ENCODE results near the gene PBOV1.

The PBOV1 gene

DNA sequence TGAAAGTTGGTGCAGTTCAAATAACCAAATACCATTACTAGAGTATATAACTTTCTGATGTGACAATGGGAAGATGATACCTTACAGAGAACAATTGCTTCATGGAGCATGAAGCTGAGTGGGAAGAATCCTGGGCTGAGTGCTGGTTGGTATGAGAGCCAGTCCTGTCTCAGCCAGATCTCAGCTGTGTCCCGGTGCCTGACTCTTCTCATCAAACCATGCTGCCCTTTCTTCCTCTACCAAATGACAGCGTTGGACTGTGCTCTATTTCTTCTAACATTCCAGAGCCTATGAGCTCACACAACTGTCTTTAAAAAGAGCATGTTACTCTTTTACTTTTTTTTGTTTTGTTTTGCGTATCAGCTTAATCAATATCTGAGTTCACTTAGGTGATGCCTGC lies 27.5 kb upstream of the PBOV1 start:
- no peak for TF ChIP-seq ZBTB7A (IDR thresholded peaks at IDR 0.05; ENCODE audit: low read depth)
- TF ChIP-seq CEBPB (IDR thresholded peaks at IDR 0.05) = no peak
- no peak for TF ChIP-seq NFIC (IDR thresholded peaks at IDR 0.05)
- TF ChIP-seq, protein P1, sequence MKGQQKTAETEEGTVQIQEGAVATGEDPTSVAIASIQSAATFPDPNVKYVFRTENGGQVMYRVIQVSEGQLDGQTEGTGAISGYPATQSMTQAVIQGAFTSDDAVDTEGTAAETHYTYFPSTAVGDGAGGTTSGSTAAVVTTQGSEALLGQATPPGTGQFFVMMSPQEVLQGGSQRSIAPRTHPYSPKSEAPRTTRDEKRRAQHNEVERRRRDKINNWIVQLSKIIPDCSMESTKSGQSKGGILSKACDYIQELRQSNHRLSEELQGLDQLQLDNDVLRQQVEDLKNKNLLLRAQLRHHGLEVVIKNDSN (IDR thresholded peaks at IDR 0.05) = no peak

DNA sequence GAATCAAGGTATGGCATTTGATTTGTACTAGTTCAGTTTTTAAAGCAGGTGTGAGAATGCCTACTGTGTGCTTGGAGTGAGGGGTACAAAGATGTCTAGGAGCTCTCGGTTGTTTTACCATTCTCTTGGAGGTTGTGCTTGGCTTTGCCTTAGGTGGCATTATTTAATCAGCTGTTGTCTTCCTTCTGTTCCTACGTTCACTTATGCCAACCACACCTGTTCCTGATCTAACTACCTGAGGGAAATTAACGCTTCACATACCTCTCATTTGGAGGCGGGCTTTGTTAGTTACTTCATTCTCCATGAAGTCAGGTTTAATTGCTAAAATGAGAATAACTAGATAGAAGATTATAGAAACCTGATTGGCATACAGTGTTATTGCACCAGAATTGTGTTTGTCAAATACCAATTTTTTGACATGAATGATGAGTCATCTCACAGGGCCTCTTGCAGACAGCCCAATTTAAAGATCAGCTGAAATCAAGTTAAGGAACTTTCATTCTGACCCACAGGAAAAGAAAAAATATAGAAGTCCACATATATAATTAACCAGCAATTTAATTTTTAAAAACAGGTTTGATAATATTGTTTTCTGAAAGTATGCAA lies 24.8 kb upstream of the PBOV1 start:
- TF ChIP-seq EGR1 (IDR thresholded peaks at IDR 0.05) (no peak), FOXM1 (IDR thresholded peaks at IDR 0.05; ENCODE audit: borderline replicate concordance, low read depth) (no peak), NFIC (IDR thresholded peaks at IDR 0.05) (no peak), CEBPB (IDR thresholded peaks at IDR 0.05) (no peak), TCF12 (IDR thresholded peaks at IDR 0.05; ENCODE audit: low read depth) (no peak), EP300 (IDR thresholded peaks at IDR 0.05; ENCODE audit: borderline replicate concordance) (no peak), YY1 (IDR thresholded peaks at IDR 0.05; ENCODE audit: low read depth) (no peak), CREB1 (IDR thresholded peaks at IDR 0.05; ENCODE audit: low read depth) (no peak)
- TF ChIP-seq, protein P2, sequence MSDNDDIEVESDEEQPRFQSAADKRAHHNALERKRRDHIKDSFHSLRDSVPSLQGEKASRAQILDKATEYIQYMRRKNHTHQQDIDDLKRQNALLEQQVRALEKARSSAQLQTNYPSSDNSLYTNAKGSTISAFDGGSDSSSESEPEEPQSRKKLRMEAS (IDR thresholded peaks at IDR 0.05) = no peak

DNA sequence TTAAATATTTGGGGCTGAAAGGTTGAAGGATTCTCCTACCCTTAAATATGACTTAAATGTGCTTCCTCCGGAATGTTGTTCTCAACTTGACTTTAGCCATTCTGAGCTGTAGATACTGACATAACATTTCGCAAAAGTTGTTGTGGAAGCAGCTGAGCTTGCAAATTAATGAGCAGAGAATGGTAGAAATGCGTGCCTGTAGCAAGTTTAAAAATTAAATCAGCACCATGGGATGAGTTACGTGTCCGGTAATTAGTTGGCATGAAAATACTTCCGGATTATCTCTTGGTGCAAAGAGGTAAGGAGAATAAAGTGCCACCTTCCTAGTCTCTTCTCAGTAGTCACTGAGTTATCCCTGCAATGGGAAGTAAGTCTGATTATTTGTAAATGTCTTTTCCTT lies 23.6 kb upstream of the PBOV1 start:
- no peak for TF ChIP-seq TCF12 (IDR thresholded peaks at IDR 0.05; ENCODE audit: low read depth)

DNA sequence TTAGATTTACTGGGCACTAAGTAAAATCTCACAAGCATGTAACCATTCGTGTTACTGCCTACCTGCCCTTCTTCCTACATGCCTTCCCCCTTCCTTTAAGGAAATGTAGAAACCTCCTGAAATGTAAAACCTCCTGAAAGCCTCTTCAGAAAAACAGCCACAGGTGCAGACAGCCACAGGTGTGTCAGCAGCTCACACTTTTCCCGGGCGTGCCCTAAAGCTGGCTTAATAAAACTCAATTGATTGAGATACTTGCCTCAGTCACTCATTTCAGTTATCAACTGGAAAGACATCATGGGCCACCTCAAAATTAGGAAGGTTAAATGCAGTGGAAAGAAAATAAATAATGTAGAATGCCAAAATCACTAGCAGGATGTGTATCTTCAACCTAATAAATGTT lies 23.1 kb upstream of the PBOV1 start:
- TF ChIP-seq EP300 (IDR thresholded peaks at IDR 0.05; ENCODE audit: borderline replicate concordance) = no peak
- no peak for TF ChIP-seq TCF12 (IDR thresholded peaks at IDR 0.05; ENCODE audit: low read depth)
- TF ChIP-seq TEAD4 (IDR thresholded peaks at IDR 0.05) = no peak
- TF ChIP-seq EGR1 (IDR thresholded peaks at IDR 0.05) = no peak
- no peak for TF ChIP-seq YY1 (IDR thresholded peaks at IDR 0.05; ENCODE audit: low read depth)
- no peak for TF ChIP-seq TAF1 (IDR thresholded peaks at IDR 0.05; ENCODE audit: low read depth)
- no peak for TF ChIP-seq CEBPB (IDR thresholded peaks at IDR 0.05)
- no peak for TF ChIP-seq CREB1 (IDR thresholded peaks at IDR 0.05; ENCODE audit: low read depth)
- TF ChIP-seq, protein P2 (IDR thresholded peaks at IDR 0.05) = no peak
- no peak for TF ChIP-seq FOXM1 (IDR thresholded peaks at IDR 0.05; ENCODE audit: borderline replicate concordance, low read depth)
- TF ChIP-seq, protein P3, sequence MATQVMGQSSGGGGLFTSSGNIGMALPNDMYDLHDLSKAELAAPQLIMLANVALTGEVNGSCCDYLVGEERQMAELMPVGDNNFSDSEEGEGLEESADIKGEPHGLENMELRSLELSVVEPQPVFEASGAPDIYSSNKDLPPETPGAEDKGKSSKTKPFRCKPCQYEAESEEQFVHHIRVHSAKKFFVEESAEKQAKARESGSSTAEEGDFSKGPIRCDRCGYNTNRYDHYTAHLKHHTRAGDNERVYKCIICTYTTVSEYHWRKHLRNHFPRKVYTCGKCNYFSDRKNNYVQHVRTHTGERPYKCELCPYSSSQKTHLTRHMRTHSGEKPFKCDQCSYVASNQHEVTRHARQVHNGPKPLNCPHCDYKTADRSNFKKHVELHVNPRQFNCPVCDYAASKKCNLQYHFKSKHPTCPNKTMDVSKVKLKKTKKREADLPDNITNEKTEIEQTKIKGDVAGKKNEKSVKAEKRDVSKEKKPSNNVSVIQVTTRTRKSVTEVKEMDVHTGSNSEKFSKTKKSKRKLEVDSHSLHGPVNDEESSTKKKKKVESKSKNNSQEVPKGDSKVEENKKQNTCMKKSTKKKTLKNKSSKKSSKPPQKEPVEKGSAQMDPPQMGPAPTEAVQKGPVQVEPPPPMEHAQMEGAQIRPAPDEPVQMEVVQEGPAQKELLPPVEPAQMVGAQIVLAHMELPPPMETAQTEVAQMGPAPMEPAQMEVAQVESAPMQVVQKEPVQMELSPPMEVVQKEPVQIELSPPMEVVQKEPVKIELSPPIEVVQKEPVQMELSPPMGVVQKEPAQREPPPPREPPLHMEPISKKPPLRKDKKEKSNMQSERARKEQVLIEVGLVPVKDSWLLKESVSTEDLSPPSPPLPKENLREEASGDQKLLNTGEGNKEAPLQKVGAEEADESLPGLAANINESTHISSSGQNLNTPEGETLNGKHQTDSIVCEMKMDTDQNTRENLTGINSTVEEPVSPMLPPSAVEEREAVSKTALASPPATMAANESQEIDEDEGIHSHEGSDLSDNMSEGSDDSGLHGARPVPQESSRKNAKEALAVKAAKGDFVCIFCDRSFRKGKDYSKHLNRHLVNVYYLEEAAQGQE (IDR thresholded peaks at IDR 0.05; ENCODE audit: low read depth) = no peak
- no peak for TF ChIP-seq ZBTB7A (IDR thresholded peaks at IDR 0.05; ENCODE audit: low read depth)
- TF ChIP-seq NFIC (IDR thresholded peaks at IDR 0.05) = no peak
- no peak for TF ChIP-seq RAD21 (IDR thresholded peaks at IDR 0.05; ENCODE audit: low read depth)
- TF ChIP-seq, protein P1 (IDR thresholded peaks at IDR 0.05) = no peak

DNA sequence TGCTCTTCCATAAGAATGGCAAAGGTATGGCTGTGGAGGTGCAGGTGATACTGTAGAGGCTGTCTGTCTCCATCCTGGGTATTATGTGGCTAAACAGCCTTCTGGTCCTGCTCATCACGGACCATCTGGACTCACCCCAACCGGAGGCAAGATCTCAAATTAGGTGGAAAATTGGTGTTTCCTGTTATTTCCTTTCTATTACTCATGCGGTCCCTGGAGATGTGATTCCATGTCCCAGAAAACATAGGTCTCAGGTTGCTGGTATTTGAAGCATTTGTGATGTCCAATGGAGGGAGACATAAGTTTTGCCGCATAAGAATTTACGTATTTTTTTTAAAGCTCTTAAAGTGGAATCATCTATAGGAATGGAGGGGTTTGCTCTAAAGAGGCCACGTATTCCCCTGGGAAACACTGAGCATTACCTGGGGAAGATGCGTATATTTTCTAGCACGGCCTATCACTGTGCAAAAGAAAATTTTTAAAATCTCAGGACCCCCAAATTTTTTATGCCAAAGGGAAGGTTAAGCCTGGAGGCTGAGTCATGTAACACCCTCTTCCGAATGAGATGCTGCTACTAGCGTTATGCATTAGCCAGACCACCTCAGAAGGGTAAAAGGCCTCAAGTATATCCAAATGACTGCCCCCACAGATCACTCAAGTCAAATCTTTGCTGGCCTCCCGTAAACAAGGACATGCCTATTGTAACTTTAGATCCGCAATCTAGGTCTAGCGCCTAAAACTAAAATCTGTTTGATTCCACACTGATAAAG lies 22.4 kb upstream of the PBOV1 start:
- TF ChIP-seq TEAD4 (IDR thresholded peaks at IDR 0.05) (0 out of 2 replicates have a peak, but pooled peaks have one; percentile 23), TCF12 (IDR thresholded peaks at IDR 0.05; ENCODE audit: low read depth) (no peak), TAF1 (IDR thresholded peaks at IDR 0.05; ENCODE audit: low read depth) (no peak)

DNA sequence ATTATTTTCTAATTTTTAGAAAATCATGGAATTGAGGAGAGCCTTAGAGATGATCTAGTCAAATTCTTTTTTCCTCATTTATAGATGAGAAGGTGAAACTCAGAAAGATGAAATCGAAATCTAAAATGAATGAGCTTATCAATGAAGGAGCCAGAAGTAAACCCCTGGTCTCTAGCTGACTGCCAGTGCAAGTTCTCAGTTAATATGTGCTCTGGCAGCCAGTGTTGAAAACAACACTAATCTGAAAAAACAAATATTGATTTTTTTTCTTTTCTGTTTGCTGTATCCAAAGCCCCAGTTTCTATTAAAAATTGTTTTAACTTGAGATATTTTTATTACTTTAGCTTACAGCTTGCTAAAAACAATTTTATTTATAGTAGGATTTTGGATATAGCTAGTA lies 21.5 kb upstream of the PBOV1 start:
- TF ChIP-seq ZBTB7A (IDR thresholded peaks at IDR 0.05; ENCODE audit: low read depth) (no peak), FOXM1 (IDR thresholded peaks at IDR 0.05; ENCODE audit: borderline replicate concordance, low read depth) (no peak), CREB1 (IDR thresholded peaks at IDR 0.05; ENCODE audit: low read depth) (no peak), EP300 (IDR thresholded peaks at IDR 0.05; ENCODE audit: borderline replicate concordance) (no peak), TCF12 (IDR thresholded peaks at IDR 0.05; ENCODE audit: low read depth) (no peak), RAD21 (IDR thresholded peaks at IDR 0.05; ENCODE audit: low read depth) (no peak), TAF1 (IDR thresholded peaks at IDR 0.05; ENCODE audit: low read depth) (no peak), NFIC (IDR thresholded peaks at IDR 0.05) (no peak), TEAD4 (IDR thresholded peaks at IDR 0.05) (no peak), EGR1 (IDR thresholded peaks at IDR 0.05) (no peak)
- TF ChIP-seq, protein P2 (IDR thresholded peaks at IDR 0.05) = no peak
- TF ChIP-seq, protein P3 (IDR thresholded peaks at IDR 0.05; ENCODE audit: low read depth) = no peak

Data from Ishikawa (cell line).